ENCODE data around the gene CHD9.

The CHD9 gene

GRCh38 chr16:53111078-53111791, 56.4 kb downstream of the CHD9 start:
- Mint-ChIP-seq H3K9me3 (no peaks in the 10 kb centered on the region), H3K4me3 (no peak overlapping the region), H3K27me3 (no peaks in the 10 kb centered on the region), H3K4me1 (ENCODE audit: low read depth) (peaks cover 15% of the 10 kb centered on the region), H3K27ac (no peak overlapping the region), H3K36me3 (ENCODE audit: low read depth) (peaks cover 6% of the 10 kb centered on the region)

GRCh38 chr16:53112015-53112414, 57.2 kb downstream of the CHD9 start:
- Mint-ChIP-seq H3K4me3 (no peak overlapping the region), H3K36me3 (ENCODE audit: low read depth) (no peaks in the 10 kb centered on the region), H3K27me3 (no peaks in the 10 kb centered on the region), H3K9me3 (no peaks in the 10 kb centered on the region), H3K27ac (no peak overlapping the region), H3K4me1 (ENCODE audit: low read depth) (peaks cover 15% of the 10 kb centered on the region)

GRCh38 chr16:53115047-53115446, 60.3 kb downstream of the CHD9 start:
- peaks cover 15% of the 10 kb centered on the region for H3K4me1 Mint-ChIP-seq (ENCODE audit: low read depth)
- H3K4me3 Mint-ChIP-seq: no peak overlapping the region
- H3K27me3 Mint-ChIP-seq: no peaks in the 10 kb centered on the region
- no peaks in the 10 kb centered on the region for H3K9me3 Mint-ChIP-seq
- H3K36me3 Mint-ChIP-seq (ENCODE audit: low read depth): no peaks in the 10 kb centered on the region
- H3K27ac Mint-ChIP-seq: no peak overlapping the region

- H3K4me3 Mint-ChIP-seq: no peak overlapping the region
- H3K4me1 Mint-ChIP-seq (ENCODE audit: low read depth): peaks cover 14% of the 10 kb centered on the region
- no peaks in the 10 kb centered on the region for H3K9me3 Mint-ChIP-seq
- no peaks in the 10 kb centered on the region for H3K27me3 Mint-ChIP-seq
- H3K36me3 Mint-ChIP-seq (ENCODE audit: low read depth): no peaks in the 10 kb centered on the region
- no peak overlapping the region for H3K27ac Mint-ChIP-seq
Measured at GRCh38 chr16:53115773-53116172, 61.0 kb downstream of the CHD9 start.

- H3K4me3 Mint-ChIP-seq: no peak overlapping the region
- H3K27me3 Mint-ChIP-seq: no peaks in the 10 kb centered on the region
- H3K9me3 Mint-ChIP-seq: peaks cover 4% of the 10 kb centered on the region
- peaks cover 2% of the 10 kb centered on the region for H3K4me1 Mint-ChIP-seq (ENCODE audit: low read depth)
- no peaks in the 10 kb centered on the region for H3K36me3 Mint-ChIP-seq (ENCODE audit: low read depth)
- no peak overlapping the region for H3K27ac Mint-ChIP-seq
Measured at GRCh38 chr16:53121043-53121620, 66.3 kb downstream of the CHD9 start.

- Mint-ChIP-seq H3K4me3 (no peak overlapping the region), H3K27ac (no peak overlapping the region), H3K27me3 (no peaks in the 10 kb centered on the region), H3K9me3 (peaks cover 4% of the 10 kb centered on the region), H3K4me1 (ENCODE audit: low read depth) (peaks cover 8% of the 10 kb centered on the region), H3K36me3 (ENCODE audit: low read depth) (no peaks in the 10 kb centered on the region)
Measured at GRCh38 chr16:53121661-53122060, 66.9 kb downstream of the CHD9 start.

GRCh38 chr16:53123747-53124146, 69.0 kb downstream of the CHD9 start:
- Mint-ChIP-seq H3K4me3 (no peak overlapping the region), H3K27ac (no peak overlapping the region), H3K27me3 (no peaks in the 10 kb centered on the region), H3K9me3 (peaks cover 4% of the 10 kb centered on the region), H3K36me3 (ENCODE audit: low read depth) (no peaks in the 10 kb centered on the region), H3K4me1 (ENCODE audit: low read depth) (peaks cover 8% of the 10 kb centered on the region)

GRCh38 chr16:53126390-53126789, 71.6 kb downstream of the CHD9 start:
- peaks cover 15% of the 10 kb centered on the region for H3K4me1 Mint-ChIP-seq (ENCODE audit: low read depth)
- H3K4me3 Mint-ChIP-seq: no peak overlapping the region
- H3K9me3 Mint-ChIP-seq: peaks cover 4% of the 10 kb centered on the region
- peaks cover 3% of the 10 kb centered on the region for H3K27me3 Mint-ChIP-seq
- H3K36me3 Mint-ChIP-seq (ENCODE audit: low read depth): no peaks in the 10 kb centered on the region
- H3K27ac Mint-ChIP-seq: no peak overlapping the region

GRCh38 chr16:53129281-53130158, 74.7 kb downstream of the CHD9 start:
- Mint-ChIP-seq H3K27me3 (peaks cover 3% of the 10 kb centered on the region), H3K4me3 (peak overlapping the region; percentile 80), H3K9me3 (no peaks in the 10 kb centered on the region), H3K27ac (peak overlapping the region; percentile 65), H3K4me1 (ENCODE audit: low read depth) (peaks cover 15% of the 10 kb centered on the region), H3K36me3 (ENCODE audit: low read depth) (no peaks in the 10 kb centered on the region)

- no peaks in the 10 kb centered on the region for H3K9me3 Mint-ChIP-seq
- peaks cover 3% of the 10 kb centered on the region for H3K27me3 Mint-ChIP-seq
- H3K4me1 Mint-ChIP-seq (ENCODE audit: low read depth): peaks cover 19% of the 10 kb centered on the region
- no peaks in the 10 kb centered on the region for H3K36me3 Mint-ChIP-seq (ENCODE audit: low read depth)
- H3K27ac Mint-ChIP-seq: no peak overlapping the region
- H3K4me3 Mint-ChIP-seq: peak overlapping the region; percentile 80
Measured at GRCh38 chr16:53130159-53131049, 75.6 kb downstream of the CHD9 start.

GRCh38 chr16:53131050-53131362, 76.2 kb downstream of the CHD9 start:
- H3K4me1 Mint-ChIP-seq (ENCODE audit: low read depth): peaks cover 19% of the 10 kb centered on the region
- H3K9me3 Mint-ChIP-seq: no peaks in the 10 kb centered on the region
- H3K4me3 Mint-ChIP-seq: peak overlapping the region; percentile 37
- H3K36me3 Mint-ChIP-seq (ENCODE audit: low read depth): no peaks in the 10 kb centered on the region
- peaks cover 3% of the 10 kb centered on the region for H3K27me3 Mint-ChIP-seq
- no peak overlapping the region for H3K27ac Mint-ChIP-seq

- Mint-ChIP-seq H3K27ac (peak overlapping the region; percentile 80), H3K27me3 (peaks cover 3% of the 10 kb centered on the region), H3K4me3 (peak overlapping the region; percentile 84), H3K36me3 (ENCODE audit: low read depth) (no peaks in the 10 kb centered on the region), H3K4me1 (ENCODE audit: low read depth) (peaks cover 14% of the 10 kb centered on the region), H3K9me3 (no peaks in the 10 kb centered on the region)
Measured at GRCh38 chr16:53131363-53132071, 76.7 kb downstream of the CHD9 start.

GRCh38 chr16:53132406-53132805, 77.6 kb downstream of the CHD9 start:
- Mint-ChIP-seq H3K9me3 (no peaks in the 10 kb centered on the region), H3K36me3 (ENCODE audit: low read depth) (no peaks in the 10 kb centered on the region), H3K4me1 (ENCODE audit: low read depth) (peaks cover 13% of the 10 kb centered on the region), H3K27ac (no peak overlapping the region), H3K4me3 (peak overlapping the region; percentile 84), H3K27me3 (peaks cover 3% of the 10 kb centered on the region)

GRCh38 chr16:53135329-53135728, 80.5 kb downstream of the CHD9 start:
- Mint-ChIP-seq H3K36me3 (ENCODE audit: low read depth) (no peaks in the 10 kb centered on the region), H3K27ac (no peak overlapping the region), H3K4me3 (no peak overlapping the region), H3K9me3 (no peaks in the 10 kb centered on the region), H3K27me3 (no peaks in the 10 kb centered on the region), H3K4me1 (ENCODE audit: low read depth) (peaks cover 5% of the 10 kb centered on the region)
